ENCODE data around the gene GAB1. TPM values are rescaled to one million over a fixed set of nuclear protein-coding genes. Genes with fewer than 3 reads are reported as not detected.

GAB1 gene
- total RNA-seq, 2 donors from 2014 or later: 2.0 to 2.2 TPM

DNA sequence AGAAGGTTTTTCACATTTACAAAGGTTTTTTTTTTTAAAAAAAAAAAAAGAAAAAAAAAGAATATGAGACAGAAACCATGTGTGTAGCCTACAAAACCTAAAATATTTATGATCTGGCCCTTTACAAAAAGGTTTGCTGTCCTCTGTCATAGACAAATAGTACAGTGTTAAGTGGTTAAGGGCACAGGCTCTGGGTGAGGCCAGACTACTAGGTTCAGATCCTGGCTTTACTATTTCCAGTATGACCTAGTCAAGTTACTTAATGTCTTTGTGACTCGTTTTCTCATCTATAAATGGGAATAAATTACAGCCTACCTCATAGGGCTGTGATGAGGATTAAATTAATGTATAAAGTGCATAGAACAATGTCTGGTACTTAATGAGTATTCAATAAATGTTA lies 56.5 kb downstream of the GAB1 start:
- Mint-ChIP-seq H3K36me3 (no peaks in the 10 kb centered on the region), H3K27ac (no peak overlapping the region), H3K4me3 (no peak overlapping the region), H3K4me1 (ENCODE audit: low read depth in 2 of 2) (no peaks in the 10 kb centered on the region), H3K27me3 (peaks cover 4 to 24% of the 10 kb centered on the region in 2 donors), H3K9me3 (no peaks in the 10 kb centered on the region)
- no peak for DNase-seq (ENCODE audit: low spot score)
- ATAC-seq: no peak

DNA sequence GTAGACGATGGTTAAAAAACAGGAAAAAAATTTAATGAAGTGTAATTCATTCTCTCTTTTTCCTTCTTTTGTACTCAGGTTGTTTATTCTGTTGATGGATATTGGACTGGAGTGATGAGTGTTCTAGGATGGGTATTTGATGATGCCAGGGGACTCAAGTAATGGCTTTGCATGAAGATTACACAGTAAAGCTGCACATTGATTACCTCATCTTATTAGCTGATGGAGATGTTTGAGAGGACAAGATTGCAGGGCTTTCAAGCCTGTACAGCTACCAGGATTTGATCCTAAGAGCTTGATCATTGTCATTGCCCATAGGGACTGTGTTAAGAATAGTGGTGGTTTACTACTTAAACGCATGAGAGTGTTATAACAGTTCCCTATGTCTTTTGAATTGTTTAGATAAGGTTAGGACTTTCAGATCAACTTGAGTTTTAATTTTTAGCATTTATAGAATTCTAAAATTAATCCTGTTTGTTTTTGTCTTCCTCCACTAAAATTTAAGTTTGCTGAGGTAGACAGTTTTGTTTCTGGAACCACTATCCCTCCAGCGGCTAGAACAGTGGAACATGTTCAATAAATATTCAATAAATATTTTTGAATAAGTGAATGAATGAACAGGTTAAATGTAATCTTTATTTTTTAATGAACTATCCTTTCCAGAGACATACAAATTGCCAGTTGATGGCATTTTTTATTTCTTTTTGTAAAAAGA lies 58.2 kb downstream of the GAB1 start:
- no peaks in the 10 kb centered on the region for H3K36me3 Mint-ChIP-seq
- H3K9me3 Mint-ChIP-seq: no peaks in the 10 kb centered on the region
- ATAC-seq (no peak), DNase-seq (ENCODE audit: low spot score) (no peak)
- peaks cover 4 to 19% of the 10 kb centered on the region in 2 donors for H3K27me3 Mint-ChIP-seq
- peaks cover 0 to 3% of the 10 kb centered on the region in 2 donors for H3K4me1 Mint-ChIP-seq (ENCODE audit: low read depth in 2 of 2)
- no peak overlapping the region for H3K4me3 Mint-ChIP-seq
- H3K27ac Mint-ChIP-seq: no peak overlapping the region

DNA sequence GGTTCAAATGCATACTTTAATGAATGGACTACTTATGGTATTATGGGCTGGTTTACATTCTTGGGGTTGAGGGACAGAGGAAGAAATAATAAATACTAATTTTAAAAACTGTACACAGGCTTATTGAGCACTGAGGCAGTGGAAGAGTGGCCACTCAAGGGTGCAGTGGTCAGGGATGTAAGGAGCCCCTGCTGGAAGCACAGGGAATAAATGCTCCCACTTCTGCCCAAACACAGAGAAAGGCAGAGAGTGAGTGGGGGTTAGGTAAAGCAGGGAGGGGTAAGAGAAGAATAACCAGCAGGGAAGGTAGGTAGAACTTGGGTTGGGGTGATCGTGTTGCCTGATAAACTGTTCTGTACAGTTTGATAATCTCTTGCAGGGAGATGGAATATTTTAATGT lies 60.0 kb downstream of the GAB1 start:
- Mint-ChIP-seq H3K27ac (no peak overlapping the region), H3K9me3 (no peaks in the 10 kb centered on the region), H3K4me3 (no peak overlapping the region), H3K36me3 (no peaks in the 10 kb centered on the region), H3K4me1 (ENCODE audit: low read depth in 2 of 2) (peaks cover 0 to 3% of the 10 kb centered on the region in 2 donors), H3K27me3 (peaks cover 4 to 14% of the 10 kb centered on the region in 2 donors)
- DNase-seq (ENCODE audit: low spot score) (no peak), ATAC-seq (no peak)

DNA sequence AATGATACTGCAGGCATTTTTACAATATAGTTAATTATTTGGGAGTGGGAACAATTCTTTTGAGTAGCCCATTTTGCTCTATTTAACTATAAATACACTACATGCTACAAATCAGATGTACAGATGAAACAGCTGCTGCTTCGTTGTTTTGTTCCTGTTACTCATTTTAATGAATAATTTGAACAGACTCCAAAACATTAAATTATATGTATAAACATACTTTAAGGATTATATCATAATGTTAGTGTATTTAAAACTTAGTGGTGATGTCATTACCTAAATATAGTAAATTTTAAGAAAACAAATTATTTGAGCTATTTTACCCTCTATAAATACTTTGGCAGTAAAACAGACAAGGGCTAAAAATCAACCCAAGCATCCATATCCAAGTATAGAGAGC lies 60.7 kb downstream of the GAB1 start:
- peaks cover 4 to 14% of the 10 kb centered on the region in 2 donors for H3K27me3 Mint-ChIP-seq
- no peak overlapping the region for H3K27ac Mint-ChIP-seq
- ATAC-seq: no peak
- DNase-seq (ENCODE audit: low spot score): no peak
- H3K9me3 Mint-ChIP-seq: no peaks in the 10 kb centered on the region
- peaks cover 0 to 6% of the 10 kb centered on the region in 2 donors for H3K4me1 Mint-ChIP-seq (ENCODE audit: low read depth in 2 of 2)
- no peaks in the 10 kb centered on the region for H3K36me3 Mint-ChIP-seq
- H3K4me3 Mint-ChIP-seq: no peak overlapping the region

DNA sequence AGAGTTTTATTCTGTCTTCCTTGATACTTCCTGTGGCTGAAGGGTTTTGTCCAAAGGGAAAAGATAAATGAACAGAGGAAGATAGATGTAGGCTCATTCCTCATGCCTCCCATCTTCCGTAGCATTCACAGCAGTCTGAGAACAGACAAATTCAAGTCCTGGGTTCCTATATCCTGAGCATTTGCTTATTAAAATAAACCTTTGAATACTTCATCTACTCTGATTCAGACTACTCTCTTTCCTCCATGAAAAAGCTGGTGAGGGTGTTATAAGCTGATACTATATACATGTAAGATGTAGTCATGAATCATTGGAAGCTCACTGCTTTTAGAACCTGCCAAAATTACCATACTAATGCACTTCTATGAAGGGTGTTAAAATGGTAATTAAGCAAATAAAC lies 61.2 kb downstream of the GAB1 start:
- H3K27ac Mint-ChIP-seq: no peak overlapping the region
- H3K4me1 Mint-ChIP-seq (ENCODE audit: low read depth in 2 of 2): peaks cover 5 to 9% of the 10 kb centered on the region in 2 donors

DNA sequence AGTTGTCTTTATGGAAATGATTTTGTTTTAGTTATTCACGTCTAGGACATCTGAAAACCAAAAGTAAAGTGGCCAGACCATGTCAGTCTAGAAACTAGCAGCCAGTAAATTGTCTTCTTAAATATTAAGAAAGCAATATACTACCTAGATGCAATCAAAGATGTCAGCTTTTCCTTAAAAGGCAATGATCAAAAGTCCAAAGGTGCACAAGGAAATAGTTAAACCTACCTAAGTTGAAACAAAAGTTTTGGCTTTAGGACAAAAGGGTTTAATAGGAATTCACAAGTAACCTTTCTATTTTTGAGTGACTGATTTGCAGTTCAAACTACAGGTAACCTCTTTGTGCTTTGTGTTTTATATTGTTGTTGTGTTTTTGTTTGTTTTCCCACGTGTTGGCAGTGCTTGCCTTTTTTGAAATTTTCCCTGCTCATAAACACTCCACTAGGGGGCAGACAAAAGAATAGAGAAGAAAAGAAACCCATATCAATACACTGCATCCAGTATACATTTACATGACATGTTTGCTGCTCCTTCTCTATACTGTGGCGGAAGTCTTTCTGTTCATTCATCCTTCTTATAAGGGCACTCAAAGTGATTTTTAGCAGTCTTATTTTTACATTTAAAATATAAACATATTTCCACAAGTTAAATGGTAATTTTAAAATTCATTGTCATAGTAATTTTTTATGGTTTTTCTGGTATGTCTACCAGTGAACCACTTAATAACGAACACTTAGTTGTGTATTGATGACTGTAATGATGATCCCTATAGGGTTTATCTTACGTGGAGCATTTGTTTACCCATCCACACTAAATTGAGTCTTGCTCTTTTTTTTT lies 62.7 kb downstream of the GAB1 start:
- Mint-ChIP-seq H3K27me3 (peaks cover 4 to 14% of the 10 kb centered on the region in 2 donors), H3K4me3 (no peak overlapping the region), H3K36me3 (no peaks in the 10 kb centered on the region), H3K9me3 (no peaks in the 10 kb centered on the region), H3K27ac (no peak overlapping the region), H3K4me1 (ENCODE audit: low read depth in 2 of 2) (peaks cover 11 to 16% of the 10 kb centered on the region in 2 donors)
- peak in 1 of 2 donors; percentile 62 for ATAC-seq
- DNase-seq (ENCODE audit: low spot score): no peak

More for the DNA sequence above, 61.2 kb downstream of the GAB1 start:
- no peaks in the 10 kb centered on the region for H3K36me3 Mint-ChIP-seq
- H3K9me3 Mint-ChIP-seq: no peaks in the 10 kb centered on the region
- no peak overlapping the region for H3K4me3 Mint-ChIP-seq
- ATAC-seq: no peak
- no peak for DNase-seq (ENCODE audit: low spot score)
- H3K27me3 Mint-ChIP-seq: peaks cover 4 to 14% of the 10 kb centered on the region in 2 donors

DNA sequence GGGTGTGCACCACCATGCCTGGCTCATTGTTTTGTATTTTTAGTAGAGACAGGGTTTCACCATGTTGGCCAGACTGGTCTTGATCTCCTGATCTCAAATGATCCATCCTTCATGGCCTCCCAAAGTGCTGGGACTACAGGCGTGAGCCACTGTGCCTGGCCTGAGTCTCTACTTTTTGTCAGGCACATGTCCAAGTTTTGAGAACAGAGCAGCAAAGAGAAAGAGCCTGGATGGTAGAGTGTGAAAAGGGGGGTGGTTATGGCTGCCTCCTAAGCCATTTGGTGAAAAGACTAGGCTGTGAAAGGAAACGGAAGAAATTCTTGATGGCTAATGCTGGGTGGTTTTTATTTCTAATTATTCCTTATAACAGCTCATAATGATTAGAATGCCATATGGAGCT lies 63.4 kb downstream of the GAB1 start:
- H3K9me3 Mint-ChIP-seq: no peaks in the 10 kb centered on the region
- peaks cover 4 to 14% of the 10 kb centered on the region in 2 donors for H3K27me3 Mint-ChIP-seq
- H3K36me3 Mint-ChIP-seq: no peaks in the 10 kb centered on the region
- H3K4me1 Mint-ChIP-seq (ENCODE audit: low read depth in 2 of 2): peaks cover 14 to 19% of the 10 kb centered on the region in 2 donors
- no peak overlapping the region for H3K27ac Mint-ChIP-seq
- no peak for ATAC-seq
- no peak overlapping the region for H3K4me3 Mint-ChIP-seq
- DNase-seq (ENCODE audit: low spot score): no peak

DNA sequence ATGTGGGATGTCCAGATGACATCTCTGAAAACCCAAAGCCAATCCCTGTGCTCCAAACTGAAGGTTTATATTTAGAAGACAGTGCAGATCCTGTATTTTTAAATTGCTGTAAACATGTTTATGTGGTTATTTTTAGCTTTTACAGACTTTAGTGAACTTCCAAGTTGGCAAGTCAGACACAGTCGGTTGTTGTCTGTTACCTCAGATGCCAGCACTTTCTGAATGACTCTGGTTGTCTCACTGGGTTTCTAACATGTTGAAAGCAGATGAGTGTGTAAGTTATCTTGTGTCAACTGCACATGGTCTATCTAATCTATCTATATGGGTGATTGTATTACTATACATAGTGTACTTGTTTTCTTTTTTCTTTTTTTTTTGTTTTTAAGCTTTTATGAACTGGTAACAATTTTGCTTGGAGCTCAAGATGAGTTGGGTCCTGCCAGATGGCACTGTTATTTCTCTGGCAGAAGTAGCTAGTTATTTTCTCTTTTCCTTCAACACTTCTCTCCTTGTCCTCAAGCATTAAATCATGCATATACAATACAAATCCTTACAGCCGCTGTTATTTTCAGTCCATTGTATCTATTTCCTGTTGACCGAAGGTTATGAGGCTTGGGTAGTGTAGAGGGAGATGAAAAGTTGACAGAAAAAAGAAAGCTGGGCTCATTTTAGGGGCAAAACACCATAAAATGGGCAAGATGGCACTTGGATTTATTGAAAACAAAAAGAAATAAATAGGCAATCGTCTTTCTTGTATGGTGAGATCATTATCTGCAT lies 66.3 kb downstream of the GAB1 start:
- DNase-seq (ENCODE audit: low spot score): no peak
- no peaks in the 10 kb centered on the region for H3K9me3 Mint-ChIP-seq
- H3K4me3 Mint-ChIP-seq: peak overlapping the region; percentile 40

DNA sequence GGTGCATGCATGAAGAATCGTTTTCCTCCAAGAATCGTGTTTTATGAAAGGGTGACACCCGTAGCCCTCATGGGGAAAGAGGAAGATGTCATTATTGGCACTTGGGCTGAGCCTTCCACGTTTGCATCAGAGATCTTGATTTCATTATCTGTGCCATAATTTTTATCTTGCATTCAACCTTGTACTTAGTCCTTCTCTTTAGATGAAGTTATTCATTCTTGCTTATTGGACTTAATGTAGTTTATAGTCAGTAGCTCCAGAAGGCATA lies 66.8 kb downstream of the GAB1 start:
- peak overlapping the region; percentile 40 for H3K4me3 Mint-ChIP-seq
- H3K36me3 Mint-ChIP-seq: no peaks in the 10 kb centered on the region
- peak overlapping the region in 1 of 2 donors; percentile 50 for H3K27ac Mint-ChIP-seq
- ATAC-seq: no peak
- H3K9me3 Mint-ChIP-seq: no peaks in the 10 kb centered on the region
- H3K4me1 Mint-ChIP-seq (ENCODE audit: low read depth in 2 of 2): peaks cover 20 to 28% of the 10 kb centered on the region in 2 donors
- H3K27me3 Mint-ChIP-seq: no peaks in the 10 kb centered on the region
- DNase-seq (ENCODE audit: low spot score): no peak

More for the DNA sequence above, 66.3 kb downstream of the GAB1 start:
- Mint-ChIP-seq H3K36me3 (no peaks in the 10 kb centered on the region), H3K4me1 (ENCODE audit: low read depth in 2 of 2) (peaks cover 20 to 28% of the 10 kb centered on the region in 2 donors), H3K27ac (peak overlapping the region in 1 of 2 donors; percentile 50), H3K27me3 (no peaks in the 10 kb centered on the region)
- peak; percentile 56 to 66 for ATAC-seq

DNA sequence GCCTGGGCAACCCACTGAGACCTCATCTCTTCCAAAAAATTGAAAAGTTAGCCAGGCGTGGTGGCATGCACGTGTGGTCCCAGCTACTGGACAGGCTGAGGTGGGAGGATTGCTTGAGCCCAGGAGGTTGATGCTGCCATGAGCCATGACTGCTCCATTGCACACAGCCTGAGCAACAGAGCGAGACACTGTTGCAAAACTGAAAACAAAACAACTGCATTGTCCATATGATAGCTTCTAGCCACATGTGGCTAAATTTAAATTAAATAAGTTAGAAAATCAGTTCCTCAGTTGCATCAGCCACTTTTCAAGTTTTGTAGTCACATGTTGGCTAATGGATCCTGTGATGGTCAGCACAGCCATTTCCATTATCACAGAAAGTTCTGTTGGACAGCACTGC lies 67.9 kb downstream of the GAB1 start:
- H3K9me3 Mint-ChIP-seq: no peaks in the 10 kb centered on the region
- H3K27ac Mint-ChIP-seq: peak overlapping the region in 1 of 2 donors; percentile 57
- no peaks in the 10 kb centered on the region for H3K36me3 Mint-ChIP-seq
- ATAC-seq (no peak), DNase-seq (ENCODE audit: low spot score) (no peak)
- peaks cover 20 to 24% of the 10 kb centered on the region in 2 donors for H3K4me1 Mint-ChIP-seq (ENCODE audit: low read depth in 2 of 2)
- peak overlapping the region; percentile 10 for H3K4me3 Mint-ChIP-seq
- H3K27me3 Mint-ChIP-seq: peaks cover 0 to 9% of the 10 kb centered on the region in 2 donors

DNA sequence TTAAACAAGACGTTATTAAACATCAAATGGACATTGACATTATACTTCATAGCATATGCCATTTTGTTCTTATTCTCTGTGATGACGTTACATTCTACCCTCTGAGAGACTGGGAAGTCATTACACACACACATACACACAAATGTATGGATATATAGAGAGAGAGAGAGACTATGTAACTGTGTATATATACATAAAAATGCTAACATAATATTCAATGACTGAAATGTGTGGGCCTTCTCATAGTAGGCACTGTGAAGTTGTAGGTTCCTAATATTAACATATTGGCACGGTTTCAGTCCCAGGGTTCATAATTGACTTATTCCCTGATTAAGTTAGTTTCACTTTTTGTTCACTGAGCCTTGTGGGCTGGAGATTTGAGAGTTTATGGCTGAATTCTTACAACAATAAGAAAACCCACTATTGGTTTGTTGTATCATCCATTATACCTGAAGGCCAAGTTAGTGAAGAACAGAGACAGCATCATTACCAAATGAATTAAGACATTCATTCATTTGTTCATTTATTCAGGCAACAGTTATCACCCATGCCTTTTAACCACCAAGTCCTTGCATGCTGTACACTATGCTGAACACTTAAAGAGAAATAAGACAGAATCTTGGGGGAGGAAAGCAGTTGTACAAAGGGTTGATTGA lies 68.5 kb downstream of the GAB1 start:
- ATAC-seq (peak in 1 of 2 donors; percentile 11), DNase-seq (ENCODE audit: low spot score) (no peak)
- Mint-ChIP-seq H3K4me3 (peak overlapping the region; percentile 42), H3K9me3 (no peaks in the 10 kb centered on the region), H3K36me3 (no peaks in the 10 kb centered on the region), H3K27ac (peak overlapping the region in 1 of 2 donors; percentile 57), H3K27me3 (peaks cover 0 to 15% of the 10 kb centered on the region in 2 donors), H3K4me1 (ENCODE audit: low read depth in 2 of 2) (peaks cover 20 to 24% of the 10 kb centered on the region in 2 donors)

DNA sequence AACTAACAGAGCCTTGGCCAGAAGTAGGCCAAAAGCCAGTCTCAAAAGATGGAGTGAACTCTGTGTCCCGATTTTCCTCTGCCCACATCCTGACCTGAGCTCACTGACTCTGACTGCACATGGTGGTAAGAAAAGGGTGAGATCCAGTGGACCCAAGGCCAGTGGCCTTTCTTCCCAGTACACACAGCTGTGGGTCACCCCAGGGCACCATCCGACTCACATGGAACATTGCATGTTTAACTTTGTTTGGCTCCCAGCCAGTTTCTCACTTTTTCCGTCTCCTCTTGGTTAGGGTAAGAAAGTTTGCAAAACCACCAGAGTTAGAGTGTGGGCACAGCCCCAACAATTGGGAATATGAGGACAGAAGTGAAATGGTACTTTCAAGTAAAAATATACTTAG lies 69.8 kb downstream of the GAB1 start:
- Mint-ChIP-seq H3K4me3 (no peak overlapping the region), H3K9me3 (no peaks in the 10 kb centered on the region), H3K4me1 (ENCODE audit: low read depth in 2 of 2) (peaks cover 20 to 24% of the 10 kb centered on the region in 2 donors), H3K27me3 (peaks cover 2 to 23% of the 10 kb centered on the region in 2 donors), H3K27ac (no peak overlapping the region), H3K36me3 (no peaks in the 10 kb centered on the region)
- no peak for DNase-seq (ENCODE audit: low spot score)
- no peak for ATAC-seq

DNA sequence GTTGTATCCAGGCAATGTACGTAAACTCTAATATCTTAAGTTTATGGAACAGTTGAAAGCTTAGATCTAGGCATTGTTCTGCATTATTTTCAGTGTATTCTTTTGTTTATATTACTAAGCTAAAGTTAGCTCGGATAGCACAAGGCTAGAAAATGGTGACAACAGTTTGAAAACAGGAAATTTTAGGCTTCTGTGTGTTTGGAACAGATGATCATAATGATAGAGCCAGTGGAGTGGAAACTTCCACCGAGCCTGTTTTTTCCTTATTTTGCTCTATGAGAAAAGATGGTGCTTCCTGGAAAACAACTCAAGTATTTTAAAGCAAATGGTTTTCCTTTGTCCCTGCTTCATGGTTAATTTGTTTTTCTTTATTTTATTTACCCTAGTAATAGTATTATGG lies 70.8 kb downstream of the GAB1 start:
- Mint-ChIP-seq H3K27ac (no peak overlapping the region), H3K9me3 (no peaks in the 10 kb centered on the region), H3K4me3 (no peak overlapping the region), H3K4me1 (ENCODE audit: low read depth in 2 of 2) (peaks cover 19 to 21% of the 10 kb centered on the region in 2 donors), H3K27me3 (peaks cover 2 to 23% of the 10 kb centered on the region in 2 donors), H3K36me3 (no peaks in the 10 kb centered on the region)
- ATAC-seq (no peak), DNase-seq (ENCODE audit: low spot score) (no peak)

Measured in natural killer cell treated with Interleukin-12 subunit alpha and Interleukin-12 subunit beta and Interleukin-15 and Interleukin-18, amount 100 ng/mL, for 72 hours (primary cell).